GM12878 (cell line): ENCODE measurements around the gene SOCS4. TPM values are rescaled to one million over a fixed set of nuclear protein-coding genes. Genes with fewer than 3 reads are reported as not detected.

Experiments used
- ATAC-seq: fragments of 200-7000 bp; cut with Tn5 transposase; 3 replicates; pipeline ENCODE4 v1.9.1; 2020; ENCODE audit warnings: mild to moderate bottlenecking, moderate library complexity
- BruUV-seq: library from RNA; stranded (reverse); fragments of 400-500 nt; replicated peaks from 2 replicates; lab custom pipeline; 2021; lab: Mats Ljungman, UMichigan
- CTCF ChIA-PET: fragments of 300-600 bp; sonication (Branson Sonifier 250); formaldehyde crosslinking; extraction: SDS; loops from one replicate; lab custom pipeline; 2021; ENCODE audit warnings: inconsistent platforms; lab: Yijun Ruan, JAX
- POLR2A ChIA-PET: fragments of 350-600 bp; formaldehyde crosslinking; extraction: SDS; loops from one replicate; lab custom pipeline; 2021; ENCODE audit warnings: inconsistent platforms; lab: Charles Lee
- RAD21 ChIA-PET: fragments of 300-600 bp; sonication (Branson Sonifier 250); formaldehyde crosslinking; loops from one replicate; lab custom pipeline; 2023; ENCODE audit warnings: antibody characterized with exemption; ENCODE audit not compliant: unreplicated experiment; lab: Charles Lee
- SMC1A ChIA-PET: fragments of 300-600 bp; sonication (Branson Sonifier 250); formaldehyde crosslinking; loops from one replicate; lab custom pipeline; 2023; ENCODE audit not compliant: unreplicated experiment, uncharacterized antibody; lab: Charles Lee
- DNase-seq: peaks from one replicate; pipeline ENCODE4 v3.0.0-alpha.2; 2011; ENCODE audit warnings: low read depth, low spot score
- FAIRE-seq: peaks from 3 replicates; lab custom pipeline; 2011; peaks lifted over from hg19 to GRCh38; lab: Jason Lieb, UNC
- H2AFZ ChIP-seq: 2 replicates; pipeline ENCODE4 v1.6.0; 2011; ENCODE audit warnings: low read depth, low read length, control low read depth; ENCODE audit not compliant: control insufficient read depth
- H3K27ac ChIP-seq: 2 replicates; pipeline ENCODE4 v1.5.1; 2011; ENCODE audit warnings: control low read depth; ENCODE audit not compliant: control insufficient read depth, insufficient read depth
- H3K27me3 ChIP-seq, 2 experiments: replicated peaks in 1 of 2; 2 replicates each; pipeline versions ENCODE4 v1.6.0 to v1.6.1; 2011; ENCODE audit warnings: low read length in 1 of 2; ENCODE audit not compliant: control insufficient read depth in 2 of 2, insufficient read depth in 2 of 2
- H3K36me3 ChIP-seq, 2 experiments: 2 replicates each; pipeline ENCODE4 v1.5.1; 2011; ENCODE audit warnings: low read length in 1 of 2; ENCODE audit not compliant: control insufficient read depth in 2 of 2, insufficient read depth in 2 of 2
- H3K4me1 ChIP-seq: 2 replicates; pipeline ENCODE4 v1.6.1; 2011; ENCODE audit warnings: mild to moderate bottlenecking, low read length, moderate library complexity, mixed read lengths; ENCODE audit not compliant: control insufficient read depth, insufficient read depth
- H3K4me2 ChIP-seq: 2 replicates; pipeline ENCODE4 v1.6.0; 2011; ENCODE audit warnings: control low read depth; ENCODE audit not compliant: control insufficient read depth, insufficient read depth
- H3K4me3 ChIP-seq: fragments of 200-600 bp; sonication (generic); 2 replicates; pipeline ENCODE4 v1.5.1; 2016
- H3K79me2 ChIP-seq: 2 replicates; pipeline ENCODE4 v1.6.0; 2011; ENCODE audit warnings: low read length; ENCODE audit not compliant: control insufficient read depth, insufficient read depth
- H3K9ac ChIP-seq: 2 replicates; pipeline ENCODE4 v1.8.0; 2011; ENCODE audit warnings: low read length, control low read depth, mixed read lengths; ENCODE audit not compliant: control insufficient read depth, insufficient read depth
- H3K9me3 ChIP-seq: replicated peaks from 3 replicates; pipeline ENCODE4 v1.5.1; 2011; ENCODE audit warnings: mild to moderate bottlenecking, low read length; ENCODE audit not compliant: control insufficient read depth, insufficient read depth
- H4K20me1 ChIP-seq: 2 replicates; pipeline ENCODE4 v1.6.0; 2011; ENCODE audit not compliant: control insufficient read depth, insufficient read depth
- CHD1 ChIP-seq: IDR thresholded peaks from 2 replicates; pipeline ENCODE4 v1.6.1; 2012; ENCODE audit warnings: low read depth, low read length, improper control_type of control experiment
- ESRRA ChIP-seq: IDR thresholded peaks from 2 replicates; pipeline ENCODE4 v1.6.1; 2012; ENCODE audit warnings: mild to moderate bottlenecking, low read length, improper control_type of control experiment
- NFIC ChIP-seq: IDR thresholded peaks from 2 replicates; pipeline ENCODE4 v1.6.1; 2012; ENCODE audit warnings: low read depth, mild to moderate bottlenecking, inconsistent platforms, low read length, moderate library complexity
- RUNX3 ChIP-seq: IDR thresholded peaks from 2 replicates; pipeline ENCODE4 v1.6.1; 2012; ENCODE audit warnings: low read length, inconsistent platforms
- SIX5 ChIP-seq: IDR thresholded peaks from 2 replicates; pipeline ENCODE4 v1.6.1; 2011; ENCODE audit warnings: mild to moderate bottlenecking, low read depth, low read length, moderate library complexity; ENCODE audit not compliant: severe bottlenecking
- SRF ChIP-seq, 2 experiments: IDR thresholded peaks; 2 replicates each; pipeline ENCODE4 v1.6.1; 2011; ENCODE audit warnings: low read depth in 2 of 2, low read length in 2 of 2, mild to moderate bottlenecking in 1 of 2, moderate library complexity in 1 of 2
- ZNF217 ChIP-seq: fragments of 450-650 bp; IDR thresholded peaks from 2 replicates; pipeline ENCODE4 v1.6.1; 2017; ENCODE audit warnings: antibody characterized with exemption, mild to moderate bottlenecking
- ZNF384 ChIP-seq: IDR thresholded peaks from 2 replicates; pipeline ENCODE4 v1.6.1; 2012; ENCODE audit warnings: low read depth, mild to moderate bottlenecking, low read length, improper control_type of control experiment, borderline replicate concordance
- WGBS: methylation state at CpG from one replicate; pipeline ENCODE4 v1.1.6; 2016; ENCODE audit warnings: low lambda C conversion rate; ENCODE audit not compliant: insufficient replicate concordance, insufficient coverage; ENCODE audit errors: missing lambda C conversion rate; 5-methylcytosine and 5-hydroxymethylcytosine counted together
- in situ Hi-C: fragments of 300-500 bp; cut with MboI; formaldehyde crosslinking; loops from 9 replicates; pipeline ENCODE4 v1.14.3; 2018; ENCODE audit warnings: mixed read lengths
- intact Hi-C: fragments of 100-400 bp; cut with micrococcal nuclease; formaldehyde crosslinking; loops from one replicate; pipeline ENCODE4 v1.14.2; 2022; ENCODE audit not compliant: unreplicated experiment
- polyA plus RNA-seq, 11 experiments: library from polyadenylated mRNA; depleted of rRNA in 4 of 11; unstranded in 6 of 11; stranded (reverse) in 5 of 11; fragments of >200 nt; fragmentation: Nextera tagmentation in 4 of 11; fragmentation: Illumina TruSeq in 1 of 11; extraction: Ambion mirVana in 4 of 11; extraction: Trizol in 1 of 11; gene quantifications; 1 replicate in 1 of 11; 2 replicates in 10 of 11; pipeline versions ENCODE4 v1.2.1 to v1.2.3, GENCODE V29; 2011 to 2016; ENCODE audit warnings: inconsistent platforms in 2 of 11, missing spikeins in 2 of 11, low read depth in 1 of 11
- total RNA-seq, 4 experiments: library from RNA; depleted of rRNA in 3 of 4; stranded (reverse); fragments of >200 nt in 3 of 4; fragmentation: Illumina TruSeq in 1 of 4; extraction: Trizol in 1 of 4; gene quantifications; 2 replicates each; pipeline versions ENCODE4 v1.2.1 to v1.2.3, GENCODE V29; 2013 to 2021
- TF ChIP-seq, protein P1 (sequence below): fragments of 450-650 bp; conservative IDR thresholded peaks from 2 replicates; pipeline ENCODE4 v1.6.1; 2017; ENCODE audit warnings: mild to moderate bottlenecking, moderate library complexity
- TF ChIP-seq, protein P2 (sequence below): fragments of 450-650 bp; IDR thresholded peaks from 2 replicates; pipeline ENCODE4 v1.6.1; 2016; ENCODE audit warnings: mild to moderate bottlenecking, moderate library complexity, borderline replicate concordance

The SOCS4 gene
- total and polyA plus RNA-seq, 10 of the 15 experiments (the other 5 are each of a cell fraction or from before 2014, with no cell fraction given) = 5.7 to 31.5 (median 20.8) TPM

DNA sequence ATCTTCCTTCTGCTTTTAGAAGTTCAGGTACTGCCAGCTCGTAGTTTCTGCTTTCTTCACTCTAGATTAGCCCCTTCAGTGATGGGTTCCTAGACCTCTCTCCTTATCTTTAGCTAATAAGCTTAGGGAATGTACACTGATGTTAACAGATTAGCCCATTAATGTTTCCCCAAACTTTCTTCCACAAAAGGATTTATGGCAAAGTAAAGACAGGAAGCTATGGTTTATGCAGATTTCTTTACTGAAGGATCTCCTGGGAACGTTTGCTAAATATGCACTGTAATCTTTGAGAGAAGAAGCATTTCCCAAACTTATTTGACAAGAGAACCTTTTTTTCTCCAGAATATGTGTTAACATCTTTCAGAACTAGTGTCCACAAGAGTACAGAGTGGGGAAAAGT, 4.2 kb downstream of the SOCS4 start:
- CTCF ChIA-PET = interaction anchor here (1.0 to 7.3 kb wide), 11 partner anchors 11 to 239 kb away, joined by 3 to 44 read pairs (median 6); partner anchors contain the start of gene MAPK1IP1L
- POLR2A ChIA-PET = interaction anchor here (0.6 to 1.9 kb wide), 7 partner anchors 9 to 161 kb away, joined by 3 to 10 read pairs (median 6); partner anchors contain the start of gene MAPK1IP1L
- peak overlapping the region; percentile 66 for H3K4me3 ChIP-seq
- SMC1A ChIA-PET = interaction anchor here (0.7 to 3.8 kb wide), 14 partner anchors 11 to 182 kb away, joined by 3 to 42 read pairs (median 4); partner anchors contain the start of genes DLGAP5 and MAPK1IP1L
- ATAC-seq = no peak
- H4K20me1 ChIP-seq = no peaks in the 10 kb centered on the region
- H3K4me2 ChIP-seq = peak overlapping the region; percentile 59
- no peaks in the 10 kb centered on the region; the same call in 1 of the 3 replicates for H3K9me3 ChIP-seq
- no peaks in the 10 kb centered on the region for H3K4me1 ChIP-seq
- intact Hi-C loops (no loop called here), in situ Hi-C loops (no loop called here)
- TF ChIP-seq SIX5 (no peak), SRF (IDR thresholded peaks at IDR 0.05; ENCODE audit: low read depth in 2 of 2, low read length in 2 of 2) (no peak), NFIC (no peak), CHD1 (no peak), ESRRA (no peak), RUNX3 (no peak), ZNF384 (no peak), ZNF217 (no peak)
- TF ChIP-seq, protein P1, sequence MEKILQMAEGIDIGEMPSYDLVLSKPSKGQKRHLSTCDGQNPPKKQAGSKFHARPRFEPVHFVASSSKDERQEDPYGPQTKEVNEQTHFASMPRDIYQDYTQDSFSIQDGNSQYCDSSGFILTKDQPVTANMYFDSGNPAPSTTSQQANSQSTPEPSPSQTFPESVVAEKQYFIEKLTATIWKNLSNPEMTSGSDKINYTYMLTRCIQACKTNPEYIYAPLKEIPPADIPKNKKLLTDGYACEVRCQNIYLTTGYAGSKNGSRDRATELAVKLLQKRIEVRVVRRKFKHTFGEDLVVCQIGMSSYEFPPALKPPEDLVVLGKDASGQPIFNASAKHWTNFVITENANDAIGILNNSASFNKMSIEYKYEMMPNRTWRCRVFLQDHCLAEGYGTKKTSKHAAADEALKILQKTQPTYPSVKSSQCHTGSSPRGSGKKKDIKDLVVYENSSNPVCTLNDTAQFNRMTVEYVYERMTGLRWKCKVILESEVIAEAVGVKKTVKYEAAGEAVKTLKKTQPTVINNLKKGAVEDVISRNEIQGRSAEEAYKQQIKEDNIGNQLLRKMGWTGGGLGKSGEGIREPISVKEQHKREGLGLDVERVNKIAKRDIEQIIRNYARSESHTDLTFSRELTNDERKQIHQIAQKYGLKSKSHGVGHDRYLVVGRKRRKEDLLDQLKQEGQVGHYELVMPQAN = no peak
- TF ChIP-seq, protein P2, sequence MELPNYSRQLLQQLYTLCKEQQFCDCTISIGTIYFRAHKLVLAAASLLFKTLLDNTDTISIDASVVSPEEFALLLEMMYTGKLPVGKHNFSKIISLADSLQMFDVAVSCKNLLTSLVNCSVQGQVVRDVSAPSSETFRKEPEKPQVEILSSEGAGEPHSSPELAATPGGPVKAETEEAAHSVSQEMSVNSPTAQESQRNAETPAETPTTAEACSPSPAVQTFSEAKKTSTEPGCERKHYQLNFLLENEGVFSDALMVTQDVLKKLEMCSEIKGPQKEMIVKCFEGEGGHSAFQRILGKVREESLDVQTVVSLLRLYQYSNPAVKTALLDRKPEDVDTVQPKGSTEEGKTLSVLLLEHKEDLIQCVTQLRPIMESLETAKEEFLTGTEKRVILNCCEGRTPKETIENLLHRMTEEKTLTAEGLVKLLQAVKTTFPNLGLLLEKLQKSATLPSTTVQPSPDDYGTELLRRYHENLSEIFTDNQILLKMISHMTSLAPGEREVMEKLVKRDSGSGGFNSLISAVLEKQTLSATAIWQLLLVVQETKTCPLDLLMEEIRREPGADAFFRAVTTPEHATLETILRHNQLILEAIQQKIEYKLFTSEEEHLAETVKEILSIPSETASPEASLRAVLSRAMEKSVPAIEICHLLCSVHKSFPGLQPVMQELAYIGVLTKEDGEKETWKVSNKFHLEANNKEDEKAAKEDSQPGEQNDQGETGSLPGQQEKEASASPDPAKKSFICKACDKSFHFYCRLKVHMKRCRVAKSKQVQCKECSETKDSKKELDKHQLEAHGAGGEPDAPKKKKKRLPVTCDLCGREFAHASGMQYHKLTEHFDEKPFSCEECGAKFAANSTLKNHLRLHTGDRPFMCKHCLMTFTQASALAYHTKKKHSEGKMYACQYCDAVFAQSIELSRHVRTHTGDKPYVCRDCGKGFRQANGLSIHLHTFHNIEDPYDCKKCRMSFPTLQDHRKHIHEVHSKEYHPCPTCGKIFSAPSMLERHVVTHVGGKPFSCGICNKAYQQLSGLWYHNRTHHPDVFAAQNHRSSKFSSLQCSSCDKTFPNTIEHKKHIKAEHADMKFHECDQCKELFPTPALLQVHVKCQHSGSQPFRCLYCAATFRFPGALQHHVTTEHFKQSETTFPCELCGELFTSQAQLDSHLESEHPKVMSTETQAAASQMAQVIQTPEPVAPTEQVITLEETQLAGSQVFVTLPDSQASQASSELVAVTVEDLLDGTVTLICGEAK = no peak
- H3K27me3 ChIP-seq = no peaks in the 10 kb centered on the region
- peak overlapping the region; percentile 7; the same call in 1 of the 2 replicates for H3K9ac ChIP-seq
- no peak for DNase-seq
- H2AFZ ChIP-seq = no peak overlapping the region
- RAD21 ChIA-PET = interaction anchor here (0.9 to 6.1 kb wide), 6 partner anchors 13 to 149 kb away, joined by 4 to 68 read pairs (median 10); partner anchors contain the start of gene MAPK1IP1L
- WGBS = 86% methylated on average over 2 of the region's 2 CpGs
- H3K36me3 ChIP-seq = peaks cover 3 to 21% of the 10 kb centered on the region in 2 experiments; a peak in 2 of 4 replicates
- BruUV-seq = no TSS peak
- no peak for FAIRE-seq
- H3K27ac ChIP-seq = peak overlapping the region; percentile 39; the same call in 1 of the 2 replicates
- peaks cover 76% of the 10 kb centered on the region for H3K79me2 ChIP-seq
